ENCODE data around the gene TENM4.

- TF ChIP-seq CENPBD1 (CRISPR knock-in tag; IDR thresholded peaks at IDR 0.05; ENCODE audit: borderline replicate concordance, low read depth) (no peak), SYNCRIP (IDR thresholded peaks at IDR 0.05; ENCODE audit: insufficient read depth, low read depth, low read length) (no peak), POLR2AphosphoS2 (IDR thresholded peaks at IDR 0.05; ENCODE audit: low read depth, low read length) (no peak), RBM22 (optimal IDR thresholded peaks at IDR 0.05; ENCODE audit: low read length) (no peak), ZBTB7A (CRISPR knock-in tag; IDR thresholded peaks at IDR 0.05) (no peak), CTCF (CRISPR knock-in tag; IDR thresholded peaks at IDR 0.05) (no peak), MXI1 (IDR thresholded peaks at IDR 0.05; ENCODE audit: borderline replicate concordance, low read depth, low read length) (no peak), RAD51 (IDR thresholded peaks at IDR 0.05; ENCODE audit: borderline replicate concordance) (no peak), REXO4 (CRISPR knock-in tag; IDR thresholded peaks at IDR 0.05; ENCODE audit: borderline replicate concordance) (no peak)
Measured at GRCh38 chr11:78930810-78931523, 509.9 kb downstream of the TENM4 start.

Data from HepG2 (cell line).